SK-N-SH treated with all-trans-retinoic acid at 6 μM for 48 hours (cell line): ENCODE results near the gene AHSG.

Source experiments
- ATAC-seq: fragments of 200-7000 bp; cut with Tn5 transposase; 3 replicates; pipeline ENCODE4 v1.9.1; 2020; ENCODE audit warnings: mild to moderate bottlenecking, moderate library complexity
- ARNTL ChIP-seq: fragments of 450-650 bp; formaldehyde crosslinking; IDR thresholded peaks from 2 replicates; pipeline ENCODE4 v1.5.0; 2020; ENCODE audit warnings: low read depth, mild to moderate bottlenecking, moderate library complexity, borderline replicate concordance
- BACH2 ChIP-seq: fragments of 250-450 bp; sonication (Bioruptor Pico); IDR thresholded peaks from 2 replicates; pipeline ENCODE4 v1.9.0; 2021; ENCODE audit warnings: mild to moderate bottlenecking, borderline replicate concordance
- CREB5 ChIP-seq: fragments of 250-450 bp; sonication (Bioruptor Pico); IDR thresholded peaks from 2 replicates; pipeline ENCODE4 v1.5.1; 2020; ENCODE audit warnings: low read depth, mild to moderate bottlenecking, moderate library complexity
- CSDC2 ChIP-seq: fragments of 250-450 bp; sonication (Bioruptor Pico); IDR thresholded peaks from 2 replicates; pipeline ENCODE4 v1.5.0; 2020; ENCODE audit warnings: mild to moderate bottlenecking, moderate library complexity
- CSRNP3 ChIP-seq: fragments of 250-450 bp; sonication (Bioruptor Pico); IDR thresholded peaks from 2 replicates; pipeline ENCODE4 v1.5.1; 2021; ENCODE audit warnings: mild to moderate bottlenecking, moderate library complexity
- ESRRG ChIP-seq: fragments of 250-450 bp; sonication (Bioruptor Pico); IDR thresholded peaks from 2 replicates; pipeline ENCODE4 v1.6.1; 2021; ENCODE audit warnings: mild to moderate bottlenecking
- GLIS3 ChIP-seq: fragments of 250-450 bp; sonication (Bioruptor Pico); IDR thresholded peaks from 2 replicates; pipeline ENCODE4 v1.5.0; 2020; ENCODE audit warnings: mild to moderate bottlenecking, moderate library complexity
- ISL1 ChIP-seq: fragments of 250-450 bp; sonication (Bioruptor Pico); IDR thresholded peaks from 2 replicates; pipeline ENCODE4 v2.1.2; 2022; ENCODE audit warnings: mild to moderate bottlenecking, moderate library complexity
- OSR1 ChIP-seq: fragments of 250-450 bp; sonication (Bioruptor Pico); IDR thresholded peaks from 2 replicates; pipeline ENCODE4 v1.8.0; 2022; ENCODE audit warnings: moderate library complexity, mild to moderate bottlenecking, inconsistent platforms
- PATZ1 ChIP-seq: fragments of 250-450 bp; sonication (Bioruptor Pico); IDR thresholded peaks from 2 replicates; pipeline ENCODE4 v1.8.0; 2020; ENCODE audit warnings: mild to moderate bottlenecking, moderate library complexity, borderline replicate concordance
- POU6F1 ChIP-seq: fragments of 250-450 bp; sonication (Bioruptor Pico); IDR thresholded peaks from 2 replicates; pipeline ENCODE4 v1.8.0; 2021; ENCODE audit warnings: low read depth, mild to moderate bottlenecking, moderate library complexity, borderline replicate concordance
- PPARA ChIP-seq: fragments of 250-450 bp; sonication (Bioruptor Pico); IDR thresholded peaks from 2 replicates; pipeline ENCODE4 v1.5.0; 2020; ENCODE audit warnings: mild to moderate bottlenecking, borderline replicate concordance
- RARB ChIP-seq: fragments of 250-450 bp; sonication (Bioruptor Pico); IDR thresholded peaks from 2 replicates; pipeline ENCODE4 v1.8.0; 2021; ENCODE audit warnings: mild to moderate bottlenecking, moderate library complexity
- SNAI2 ChIP-seq: fragments of 250-450 bp; sonication (Bioruptor Pico); IDR thresholded peaks from 2 replicates; pipeline ENCODE4 v1.5.0; 2020; ENCODE audit warnings: mild to moderate bottlenecking, moderate library complexity
- TCF4 ChIP-seq: fragments of 250-450 bp; sonication (Bioruptor Pico); IDR thresholded peaks from 2 replicates; pipeline ENCODE4 v1.8.0; 2021; ENCODE audit warnings: mild to moderate bottlenecking, moderate library complexity, borderline replicate concordance
- TOX ChIP-seq: fragments of 250-450 bp; sonication (Bioruptor Pico); IDR thresholded peaks from 2 replicates; pipeline ENCODE4 v1.8.0; 2021; ENCODE audit warnings: mild to moderate bottlenecking, moderate library complexity, borderline replicate concordance
- TSHZ2 ChIP-seq: fragments of 250-450 bp; sonication (Bioruptor Pico); IDR thresholded peaks from 2 replicates; pipeline ENCODE4 v1.5.0; 2020; ENCODE audit warnings: mild to moderate bottlenecking, moderate library complexity
- ZFP3 ChIP-seq: fragments of 250-450 bp; sonication (Bioruptor Pico); IDR thresholded peaks from 2 replicates; pipeline ENCODE4 v1.5.0; 2020; ENCODE audit warnings: mild to moderate bottlenecking, moderate library complexity
- ZFP30 ChIP-seq: fragments of 450-650 bp; formaldehyde crosslinking; IDR thresholded peaks from 2 replicates; pipeline ENCODE4 v1.5.0; 2022; ENCODE audit warnings: mild to moderate bottlenecking, moderate library complexity
- ZNF565 ChIP-seq: fragments of 450-650 bp; formaldehyde crosslinking; conservative IDR thresholded peaks from 2 replicates; pipeline ENCODE4 v1.5.0; 2020; ENCODE audit warnings: low read depth, mild to moderate bottlenecking, moderate library complexity
- ZNF70 ChIP-seq: fragments of 450-650 bp; formaldehyde crosslinking; IDR thresholded peaks from 2 replicates; pipeline ENCODE4 v1.5.0; 2020; ENCODE audit warnings: mild to moderate bottlenecking, moderate library complexity
- ZNF8 ChIP-seq: fragments of 450-650 bp; formaldehyde crosslinking; IDR thresholded peaks from 2 replicates; pipeline ENCODE4 v1.5.0; 2020; ENCODE audit warnings: mild to moderate bottlenecking, moderate library complexity

The AHSG gene

GRCh38 chr3:186628756-186629155, 15.9 kb downstream of the AHSG start:
- TF ChIP-seq PPARA (no peak), ZFP30 (CRISPR knock-in tag) (no peak), TCF4 (CRISPR knock-in tag) (no peak), TSHZ2 (CRISPR knock-in tag) (no peak), BACH2 (no peak), ARNTL (no peak), ZNF8 (CRISPR knock-in tag) (no peak), CSDC2 (CRISPR knock-in tag) (no peak), GLIS3 (CRISPR knock-in tag) (no peak), PATZ1 (no peak), ISL1 (CRISPR knock-in tag) (no peak), OSR1 (no peak), TOX (CRISPR knock-in tag) (no peak), RARB (no peak), POU6F1 (CRISPR knock-in tag) (no peak), ZNF565 (no peak), SNAI2 (CRISPR knock-in tag) (no peak), ZFP3 (CRISPR knock-in tag) (no peak), ESRRG (CRISPR knock-in tag) (no peak), ZNF70 (CRISPR knock-in tag) (no peak)
- ATAC-seq, result no peak

- TF ChIP-seq TCF4 (CRISPR knock-in tag) (no peak), BACH2 (no peak), PPARA (no peak), POU6F1 (CRISPR knock-in tag) (no peak), ZFP30 (CRISPR knock-in tag) (no peak), CREB5 (CRISPR knock-in tag) (no peak), TOX (CRISPR knock-in tag) (no peak), ARNTL (no peak), CSRNP3 (CRISPR knock-in tag) (no peak), TSHZ2 (CRISPR knock-in tag) (no peak), ZNF8 (CRISPR knock-in tag) (no peak)
- TF ChIP-seq, all 23 proteins: peak for 0
- no peak for ATAC-seq
Observed at GRCh38 chr3:186630950-186631641, 18.2 kb downstream of the AHSG start.
